ENCODE measurements around the gene CTNNA2.

DNA sequence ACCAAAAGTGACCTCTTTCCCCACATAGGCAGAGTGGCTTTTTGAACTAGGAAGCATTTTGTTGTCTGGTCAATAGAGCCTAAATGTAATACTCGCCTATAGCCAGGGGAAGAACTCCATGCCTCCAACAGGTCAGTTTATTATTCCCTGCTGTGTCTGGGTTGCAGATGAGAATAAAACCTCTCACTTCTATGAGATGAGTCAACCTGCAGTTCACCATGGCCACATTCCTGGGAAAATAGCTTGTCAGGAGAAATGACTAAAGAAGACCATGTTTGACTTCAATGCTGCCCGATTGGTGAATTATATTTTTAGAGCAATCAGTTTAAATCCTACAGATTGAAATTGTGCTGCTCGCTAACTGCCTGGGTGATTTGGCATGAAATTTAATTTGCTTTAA, 838.4 kb downstream of the CTNNA2 start:
- TF ChIP-seq POLR2AphosphoS5 (IDR thresholded peaks at IDR 0.05) = no peak
- TF ChIP-seq, protein P1, sequence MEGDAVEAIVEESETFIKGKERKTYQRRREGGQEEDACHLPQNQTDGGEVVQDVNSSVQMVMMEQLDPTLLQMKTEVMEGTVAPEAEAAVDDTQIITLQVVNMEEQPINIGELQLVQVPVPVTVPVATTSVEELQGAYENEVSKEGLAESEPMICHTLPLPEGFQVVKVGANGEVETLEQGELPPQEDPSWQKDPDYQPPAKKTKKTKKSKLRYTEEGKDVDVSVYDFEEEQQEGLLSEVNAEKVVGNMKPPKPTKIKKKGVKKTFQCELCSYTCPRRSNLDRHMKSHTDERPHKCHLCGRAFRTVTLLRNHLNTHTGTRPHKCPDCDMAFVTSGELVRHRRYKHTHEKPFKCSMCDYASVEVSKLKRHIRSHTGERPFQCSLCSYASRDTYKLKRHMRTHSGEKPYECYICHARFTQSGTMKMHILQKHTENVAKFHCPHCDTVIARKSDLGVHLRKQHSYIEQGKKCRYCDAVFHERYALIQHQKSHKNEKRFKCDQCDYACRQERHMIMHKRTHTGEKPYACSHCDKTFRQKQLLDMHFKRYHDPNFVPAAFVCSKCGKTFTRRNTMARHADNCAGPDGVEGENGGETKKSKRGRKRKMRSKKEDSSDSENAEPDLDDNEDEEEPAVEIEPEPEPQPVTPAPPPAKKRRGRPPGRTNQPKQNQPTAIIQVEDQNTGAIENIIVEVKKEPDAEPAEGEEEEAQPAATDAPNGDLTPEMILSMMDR (IDR thresholded peaks at IDR 0.05) = no peak

All from transverse colon (tissue), 4 donors.